Upper lobe of left lung (tissue), 4 donors: ENCODE data around the gene UBXN10.

ENCODE experiments used
- EP300 ChIP-seq, 4 donors: sonication (generic); formaldehyde crosslinking; IDR thresholded peaks; one replicate each; pipeline ENCODE4 v1.5.1; 2017; ENCODE audit warnings: antibody characterized with exemption in 4 of 4, control low read depth in 2 of 4
- POLR2A ChIP-seq, 4 donors: fragments of 450-650 bp; IDR thresholded peaks; one replicate each; pipeline ENCODE4 v1.5.1; 2016 to 2017; ENCODE audit warnings: antibody characterized with exemption in 4 of 4, mild to moderate bottlenecking in 2 of 4
- POLR2AphosphoS5 ChIP-seq, 2 donors: sonication (generic); formaldehyde crosslinking; IDR thresholded peaks; one replicate each; pipeline ENCODE4 v1.5.1; 2017; ENCODE audit warnings: antibody characterized with exemption in 2 of 2
- TF ChIP-seq, protein P1 (sequence below), 6 experiments: fragments of 450-650 bp in 4 of 6; fragments of 200-600 bp in 2 of 6; sonication (generic) in 2 of 6; IDR thresholded peaks; one replicate each; pipeline ENCODE4 v1.5.1; 2016 to 2019; ENCODE audit warnings: antibody characterized with exemption in 6 of 6

DNA sequence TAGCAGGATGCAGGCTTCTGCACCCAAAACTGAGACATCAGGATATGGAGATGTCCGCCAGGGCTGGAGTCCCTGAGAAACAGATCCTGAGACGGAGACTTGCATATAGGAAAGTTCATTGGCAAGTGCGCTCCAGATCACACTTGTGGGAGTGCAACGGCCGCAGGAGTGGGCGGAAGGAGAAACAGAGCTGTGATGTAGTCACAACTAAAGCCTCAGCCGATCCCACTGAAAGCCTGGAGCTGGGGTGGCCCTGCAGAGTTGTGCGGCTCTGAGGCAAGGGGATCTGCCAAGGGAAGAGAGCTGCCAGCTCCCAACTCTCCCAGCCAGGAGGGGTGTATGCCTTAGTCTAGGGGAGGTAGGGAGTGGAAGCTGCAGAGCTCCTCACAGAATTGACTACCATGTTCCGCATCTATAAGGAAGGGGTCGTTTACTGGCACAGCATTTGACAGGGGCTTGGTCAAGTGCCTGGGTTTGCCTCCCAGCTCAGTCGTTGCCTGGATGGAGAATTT, 42.5 kb downstream of the UBXN10 start:
- TF ChIP-seq, protein P1, sequence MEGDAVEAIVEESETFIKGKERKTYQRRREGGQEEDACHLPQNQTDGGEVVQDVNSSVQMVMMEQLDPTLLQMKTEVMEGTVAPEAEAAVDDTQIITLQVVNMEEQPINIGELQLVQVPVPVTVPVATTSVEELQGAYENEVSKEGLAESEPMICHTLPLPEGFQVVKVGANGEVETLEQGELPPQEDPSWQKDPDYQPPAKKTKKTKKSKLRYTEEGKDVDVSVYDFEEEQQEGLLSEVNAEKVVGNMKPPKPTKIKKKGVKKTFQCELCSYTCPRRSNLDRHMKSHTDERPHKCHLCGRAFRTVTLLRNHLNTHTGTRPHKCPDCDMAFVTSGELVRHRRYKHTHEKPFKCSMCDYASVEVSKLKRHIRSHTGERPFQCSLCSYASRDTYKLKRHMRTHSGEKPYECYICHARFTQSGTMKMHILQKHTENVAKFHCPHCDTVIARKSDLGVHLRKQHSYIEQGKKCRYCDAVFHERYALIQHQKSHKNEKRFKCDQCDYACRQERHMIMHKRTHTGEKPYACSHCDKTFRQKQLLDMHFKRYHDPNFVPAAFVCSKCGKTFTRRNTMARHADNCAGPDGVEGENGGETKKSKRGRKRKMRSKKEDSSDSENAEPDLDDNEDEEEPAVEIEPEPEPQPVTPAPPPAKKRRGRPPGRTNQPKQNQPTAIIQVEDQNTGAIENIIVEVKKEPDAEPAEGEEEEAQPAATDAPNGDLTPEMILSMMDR (IDR thresholded peaks at IDR 0.05): no peak
- TF ChIP-seq POLR2A (IDR thresholded peaks at IDR 0.05): no peak
- TF ChIP-seq POLR2AphosphoS5 (IDR thresholded peaks at IDR 0.05): no peak
- TF ChIP-seq EP300 (IDR thresholded peaks at IDR 0.05): no peak
